K562 (cell line): ENCODE results near the gene PKD2. TPM values are rescaled to one million over a fixed set of nuclear protein-coding genes. Genes with fewer than 3 reads are reported as not detected.

Source experiments
- GABPA ChIP-seq: fragments of 200-800 bp; sonication (Bioruptor generic); conservative IDR thresholded peaks from 2 replicates; pipeline ENCODE4 v1.6.1; 2016; ENCODE audit warnings: low read depth, missing genetic modification characterization, missing compliant biosample characterization
- GABPB2 ChIP-seq: fragments of 250-450 bp; sonication (Bioruptor Pico); conservative IDR thresholded peaks from 2 replicates; pipeline ENCODE4 v1.5.1; 2021; ENCODE audit warnings: mild to moderate bottlenecking
- HLTF ChIP-seq: fragments of 450-650 bp; IDR thresholded peaks from 2 replicates; pipeline ENCODE4 v1.6.1; 2016
- MAFG ChIP-seq: fragments of 450-650 bp; conservative IDR thresholded peaks from 2 replicates; pipeline ENCODE4 v1.6.1; 2016; ENCODE audit warnings: missing genetic modification characterization, missing compliant biosample characterization
- NRF1 ChIP-seq, 2 experiments: fragments of 450-650 bp; IDR thresholded peaks in 1 of 2; conservative IDR thresholded peaks in 1 of 2; 2 replicates each; pipeline ENCODE4 v1.6.1; 2014; ENCODE audit warnings: mild to moderate bottlenecking in 2 of 2
- NUFIP1 ChIP-seq: fragments of 450-650 bp; IDR thresholded peaks from 2 replicates; pipeline ENCODE4 v1.6.1; 2018; ENCODE audit not compliant: partially characterized antibody
- PRDM10 ChIP-seq: fragments of 450-650 bp; IDR thresholded peaks from 2 replicates; pipeline ENCODE4 v1.6.1; 2018; ENCODE audit not compliant: partially characterized antibody
- RBM17 ChIP-seq: fragments of 200-400 bp; formaldehyde crosslinking; IDR thresholded peaks from 2 replicates; pipeline ENCODE4 v1.6.1; 2017; ENCODE audit warnings: low read depth, mild to moderate bottlenecking, low read length, borderline replicate concordance
- ZNF561 ChIP-seq: fragments of 450-650 bp; formaldehyde crosslinking; conservative IDR thresholded peaks from 2 replicates; pipeline ENCODE4 v1.4.0; 2020; ENCODE audit warnings: mild to moderate bottlenecking, moderate library complexity
- polyA plus RNA-seq, 8 experiments: library from polyadenylated mRNA; depleted of rRNA in 4 of 8; stranded (reverse) in 5 of 8; unstranded in 3 of 8; fragments of >200 nt; fragmentation: Nextera tagmentation in 2 of 8; fragmentation: Illumina TruSeq in 1 of 8; extraction: Ambion mirVana in 2 of 8; extraction: Trizol in 1 of 8; gene quantifications; 2 replicates each; pipeline versions ENCODE4 v1.2.1 to v1.2.3, GENCODE V29; 2011 to 2014; ENCODE audit warnings: inconsistent platforms in 1 of 8, missing spikeins in 1 of 8
- total RNA-seq, 7 experiments: library from RNA; depleted of rRNA in 6 of 7; stranded (reverse); fragments of >200 nt in 6 of 7; fragmentation: Illumina TruSeq in 2 of 7; extraction: Trizol in 2 of 7; gene quantifications; 2 replicates each; pipeline versions ENCODE4 v1.2.1 to v1.2.3, GENCODE V29; 2011 to 2021; ENCODE audit warnings: low replicate concordance in 1 of 7

The PKD2 gene
- total and polyA plus RNA-seq, 9 of the 15 experiments (the other 6 are each of a cell fraction or from before 2014, with no cell fraction given): 0.11 to 1.2 (median 0.47) TPM

- TF ChIP-seq PRDM10 (no peak), GABPA (tag) (no peak), GABPB2 (CRISPR knock-in tag) (no peak), RBM17 (no peak), HLTF (no peak), NUFIP1 (no peak), MAFG (tag) (no peak), NRF1 (conservative IDR thresholded peaks at IDR 0.05 in 1 of 2, IDR thresholded peaks at IDR 0.05 in 1 of 2) (no peak), ZNF561 (no peak)
Measured at GRCh38 chr4:88030565-88031310, 23.3 kb downstream of the PKD2 start (continued).
